B cell (primary cell): ENCODE results near the gene WASF1. TPM values are rescaled to one million over a fixed set of nuclear protein-coding genes. Genes with fewer than 3 reads are reported as not detected.

ENCODE experiments used
- ATAC-seq: fragments of 200-7000 bp; cut with Tn5 transposase; one replicate; pipeline ENCODE4 v1.10.0; 2021; ENCODE audit warnings: low read depth, mild to moderate bottlenecking, moderate number of reproducible peaks, moderate library complexity
- CTCF ChIA-PET: fragments of 350-600 bp; sonication (Branson Sonifier 250); formaldehyde crosslinking; loops from one replicate; lab custom pipeline; 2021; ENCODE audit warnings: antibody characterized with exemption, inconsistent platforms; lab: Charles Lee
- POLR2A ChIA-PET: fragments of 350-600 bp; sonication (Branson Sonifier 250); formaldehyde crosslinking; loops from one replicate; lab custom pipeline; 2021; ENCODE audit warnings: antibody characterized with exemption; lab: Charles Lee
- DNase-seq: peaks from one replicate; pipeline ENCODE4 v3.0.0; 2013
- H2AFZ ChIP-seq: 2 replicates; pipeline ENCODE4 v1.6.1; 2012; ENCODE audit warnings: mild to moderate bottlenecking, low read depth, low read length; ENCODE audit not compliant: insufficient read depth, poor library complexity, severe bottlenecking
- H3K27ac ChIP-seq, 2 donors: 1 replicate in 1 of 2; 2 replicates in 1 of 2; pipeline ENCODE4 v1.5.1; 2012 to 2013; ENCODE audit warnings: low read length in 2 of 2, mild to moderate bottlenecking in 2 of 2, moderate library complexity in 1 of 2
- H3K27me3 ChIP-seq, 4 experiments: fragments of 200-600 bp in 1 of 4; sonication (generic) in 1 of 4; replicated peaks in 1 of 4; 1 replicate in 2 of 4; 2 replicates in 2 of 4; pipeline versions ENCODE4 v1.6.1 to v1.7.0; 2013 to 2016; ENCODE audit warnings: low read length in 3 of 4, mild to moderate bottlenecking in 2 of 4, mixed read lengths in 1 of 4, moderate library complexity in 1 of 4; ENCODE audit not compliant: insufficient read depth in 4 of 4, control insufficient read depth in 3 of 4; ENCODE audit errors: control extremely low read depth in 1 of 4
- H3K36me3 ChIP-seq, 2 experiments: replicated peaks in 1 of 2; 1 replicate in 1 of 2; 2 replicates in 1 of 2; pipeline versions ENCODE4 v1.6.1 to v1.7.1; 2013; ENCODE audit warnings: low read length in 1 of 2; ENCODE audit not compliant: insufficient read depth in 2 of 2, control insufficient read depth in 1 of 2; ENCODE audit errors: control extremely low read depth in 1 of 2, extremely low read depth in 1 of 2
- H3K4me1 ChIP-seq, 2 donors: fragments of 200-600 bp in 1 of 2; sonication (generic) in 1 of 2; 1 replicate in 1 of 2; 2 replicates in 1 of 2; pipeline versions ENCODE4 v1.5.1 to v1.6.1; 2013 to 2017; ENCODE audit warnings: low read length in 2 of 2; ENCODE audit not compliant: control insufficient read depth in 2 of 2, insufficient read depth in 2 of 2
- H3K4me2 ChIP-seq: replicated peaks from 2 replicates; pipeline ENCODE3; 2012; ENCODE audit warnings: mild to moderate bottlenecking, low read depth, low read length; ENCODE audit not compliant: poor library complexity, severe bottlenecking
- H3K4me3 ChIP-seq, 5 experiments: fragments of 200-600 bp in 1 of 5; sonication (generic) in 1 of 5; 1 replicate in 3 of 5; 2 replicates in 2 of 5; pipeline versions ENCODE4 v1.5.1 to v1.7.0; 2011 to 2016; ENCODE audit warnings: low read length in 4 of 5, mild to moderate bottlenecking in 4 of 5, low read depth in 2 of 5, control low read depth in 1 of 5, moderate library complexity in 1 of 5; ENCODE audit not compliant: insufficient read depth in 1 of 5; ENCODE audit errors: control extremely low read depth in 1 of 5, extremely low read depth in 1 of 5
- H3K79me2 ChIP-seq: fragments of 200-600 bp; sonication (generic); one replicate; pipeline ENCODE4 v1.6.0; 2016; ENCODE audit warnings: low read length; ENCODE audit not compliant: control insufficient read depth, insufficient read depth
- H3K9ac ChIP-seq: fragments of 200-600 bp; sonication (generic); 2 replicates; pipeline ENCODE4 v1.6.1; 2017; ENCODE audit warnings: mild to moderate bottlenecking, low read length, moderate library complexity
- H3K9me3 ChIP-seq, 3 donors: one replicate each; pipeline versions ENCODE4 v1.6.1 to v1.7.1; 2013; ENCODE audit warnings: low read length in 2 of 3; ENCODE audit not compliant: control insufficient read depth in 2 of 3, insufficient read depth in 1 of 3; ENCODE audit errors: control extremely low read depth in 1 of 3
- H4K20me1 ChIP-seq: 2 replicates; pipeline ENCODE4 v1.6.0; 2012; ENCODE audit warnings: mild to moderate bottlenecking, low read length; ENCODE audit not compliant: insufficient read depth, control insufficient read depth, poor library complexity, severe bottlenecking
- H3K27ac Mint-ChIP-seq: one replicate; pipeline ENCODE4 v1.8.0; 2021; ENCODE audit warnings: mixed read lengths
- H3K27me3 Mint-ChIP-seq: one replicate; pipeline ENCODE4 v1.8.0; 2021; ENCODE audit warnings: mixed read lengths
- H3K4me1 Mint-ChIP-seq: one replicate; pipeline ENCODE4 v1.8.0; 2021; ENCODE audit warnings: mixed read lengths
- H3K4me3 Mint-ChIP-seq: one replicate; pipeline ENCODE4 v1.8.0; 2021; ENCODE audit warnings: mixed read lengths
- H3K9me3 Mint-ChIP-seq: one replicate; pipeline ENCODE4 v1.8.0; 2022; ENCODE audit warnings: mixed read lengths; ENCODE audit not compliant: insufficient read depth
- EZH2 ChIP-seq: IDR thresholded peaks from 2 replicates; pipeline ENCODE4 v1.6.1; 2012; ENCODE audit warnings: borderline replicate concordance, low read depth, mild to moderate bottlenecking, moderate library complexity, low read length; ENCODE audit not compliant: insufficient read depth, poor library complexity, severe bottlenecking
- WGBS: methylation state at CpG from one replicate; pipeline ENCODE4 v1.1.5; 2013; ENCODE audit warnings: missing lambda C conversion rate; ENCODE audit not compliant: insufficient coverage; 5-methylcytosine and 5-hydroxymethylcytosine counted together
- intact Hi-C: fragments of 100-400 bp; cut with micrococcal nuclease; formaldehyde crosslinking; loops from one replicate; pipeline ENCODE4 v1.10.0; 2022
- polyA plus RNA-seq: library from polyadenylated mRNA; depleted of rRNA; stranded (reverse); fragments of >200 nt; gene quantifications from 2 replicates; pipeline ENCODE4 v1.2.3, GENCODE V29; 2012
- total RNA-seq, 2 donors: library from RNA; stranded (reverse); fragments of 120-200 nt in 1 of 2; gene quantifications; 1 replicate in 1 of 2; 2 replicates in 1 of 2; pipeline versions ENCODE4 v1.2.3 to v1.2.4, GENCODE V29; 2013 to 2022
- TF ChIP-seq, protein P1 (sequence below): fragments of 200-600 bp; IDR thresholded peaks from one replicate; pipeline ENCODE4 v1.8.0; 2022; ENCODE audit warnings: antibody characterized with exemption, mild to moderate bottlenecking

The WASF1 gene
- total and polyA plus RNA-seq, 2 donors (not counting 1 experiment from before 2014, with no cell fraction given), result 8.6 to 10.8 TPM

DNA sequence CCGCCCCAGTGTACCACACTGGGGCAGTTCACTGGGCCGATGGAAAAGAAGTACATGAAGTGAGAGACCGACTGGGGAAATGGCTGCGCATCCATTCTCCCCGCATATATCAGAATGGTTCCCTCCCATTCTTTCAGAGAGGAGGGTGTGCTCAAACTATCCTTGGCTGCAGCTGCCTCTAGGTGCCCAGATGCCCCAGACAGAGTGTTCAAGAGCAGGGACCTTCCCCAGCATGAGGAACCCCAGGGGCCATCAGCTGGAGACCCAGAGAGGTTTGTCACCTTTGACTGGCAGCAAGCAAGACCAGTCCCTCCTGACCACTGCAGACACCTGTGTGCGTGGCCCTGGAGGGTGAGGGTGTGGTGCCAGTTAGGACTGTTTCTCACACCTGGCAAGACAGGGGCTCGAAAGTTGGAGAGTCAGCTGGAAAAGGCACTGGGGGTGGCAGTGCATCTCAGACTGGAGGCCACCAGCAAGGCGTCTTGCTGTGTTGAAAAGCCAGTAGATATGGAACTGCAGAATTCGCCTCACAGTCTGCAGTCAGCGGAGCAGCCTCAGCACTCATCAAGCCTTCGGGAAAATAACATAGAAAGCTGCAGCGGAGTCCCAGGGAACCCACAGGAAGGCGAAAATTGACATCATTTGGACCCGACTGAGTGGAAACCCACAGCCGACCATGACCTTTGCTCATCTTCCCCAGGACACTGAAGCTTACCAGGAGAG, 124.6 kb downstream of the WASF1 start:
- H3K9me3 Mint-ChIP-seq, result no peaks in the 10 kb centered on the region
- Histone ChIP-seq H4K20me1 (no peaks in the 10 kb centered on the region), H3K4me1 (peaks cover 0 to 3% of the 10 kb centered on the region in 2 donors), H3K9me3 (no peaks in the 10 kb centered on the region), H3K36me3 (no peaks in the 10 kb centered on the region), H3K79me2 (no peaks in the 10 kb centered on the region), H3K4me3 (no peak overlapping the region), H3K9ac (no peak overlapping the region), H3K27me3 (no peaks in the 10 kb centered on the region), H3K4me2 (no peak overlapping the region), H3K27ac (no peak overlapping the region), H2AFZ (no peak overlapping the region)
- ATAC-seq, result no peak
- no peak for DNase-seq
- ChIA-PET CTCF (interaction anchor here (0.6 to 5.6 kb wide), 7 partner anchors 11 to 350 kb away, joined by 3 to 37 read pairs (median 5); no protein-coding TSS in a partner anchor), POLR2A (no interaction called here)
- H3K27me3 Mint-ChIP-seq, result peaks cover 13% of the 10 kb centered on the region
- WGBS, result 91% methylated on average over 10 of the region's 15 CpGs
- H3K27ac Mint-ChIP-seq, result no peak overlapping the region
- H3K4me1 Mint-ChIP-seq, result no peaks in the 10 kb centered on the region
- TF ChIP-seq EZH2, result no peak
- TF ChIP-seq, protein P1, sequence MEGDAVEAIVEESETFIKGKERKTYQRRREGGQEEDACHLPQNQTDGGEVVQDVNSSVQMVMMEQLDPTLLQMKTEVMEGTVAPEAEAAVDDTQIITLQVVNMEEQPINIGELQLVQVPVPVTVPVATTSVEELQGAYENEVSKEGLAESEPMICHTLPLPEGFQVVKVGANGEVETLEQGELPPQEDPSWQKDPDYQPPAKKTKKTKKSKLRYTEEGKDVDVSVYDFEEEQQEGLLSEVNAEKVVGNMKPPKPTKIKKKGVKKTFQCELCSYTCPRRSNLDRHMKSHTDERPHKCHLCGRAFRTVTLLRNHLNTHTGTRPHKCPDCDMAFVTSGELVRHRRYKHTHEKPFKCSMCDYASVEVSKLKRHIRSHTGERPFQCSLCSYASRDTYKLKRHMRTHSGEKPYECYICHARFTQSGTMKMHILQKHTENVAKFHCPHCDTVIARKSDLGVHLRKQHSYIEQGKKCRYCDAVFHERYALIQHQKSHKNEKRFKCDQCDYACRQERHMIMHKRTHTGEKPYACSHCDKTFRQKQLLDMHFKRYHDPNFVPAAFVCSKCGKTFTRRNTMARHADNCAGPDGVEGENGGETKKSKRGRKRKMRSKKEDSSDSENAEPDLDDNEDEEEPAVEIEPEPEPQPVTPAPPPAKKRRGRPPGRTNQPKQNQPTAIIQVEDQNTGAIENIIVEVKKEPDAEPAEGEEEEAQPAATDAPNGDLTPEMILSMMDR, result no peak
- intact Hi-C loops, result loop anchor here (10.0 kb wide), 1 partner anchor 120 kb away; the partner anchor contains the start of gene WASF1
- no peak overlapping the region for H3K4me3 Mint-ChIP-seq
